ENCODE measurements around the gene FLRT2. TPM values are rescaled to one million over a fixed set of nuclear protein-coding genes. Genes with fewer than 3 reads are reported as not detected.

FLRT2 gene
- total RNA-seq, 1 experiment from 2014 or later = not detected

DNA sequence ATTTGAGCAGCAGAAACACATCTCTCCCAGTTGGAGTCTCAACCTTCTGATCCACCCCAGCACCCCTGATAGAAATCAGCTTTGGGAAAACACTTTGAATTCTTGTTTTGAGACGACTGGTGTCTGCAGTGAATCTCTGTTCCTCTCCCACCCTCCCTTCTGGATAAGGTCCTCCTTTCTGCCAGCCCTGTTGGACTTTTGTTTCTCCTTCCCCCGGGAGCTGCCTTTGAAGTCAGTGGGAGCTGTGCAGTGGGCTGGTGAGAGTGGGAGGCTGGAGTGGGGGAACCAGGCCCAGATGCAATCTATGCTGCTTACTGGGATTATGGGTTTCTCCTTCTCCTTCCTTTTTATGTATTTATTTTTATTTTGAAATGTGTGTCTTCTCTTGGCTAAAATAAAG is 49.0 kb downstream of the FLRT2 start:
- CTCF ChIA-PET = interaction anchor here (0.6 kb wide), 1 partner anchor 23 kb away, joined by 3 read pairs; no protein-coding TSS in a partner anchor
- Mint-ChIP-seq H3K9me3 (ENCODE audit: low read depth, unreplicated experiment) (peaks cover 4% of the 10 kb centered on the region), H3K27ac (ENCODE audit: unreplicated experiment) (no peak overlapping the region), H3K4me1 (ENCODE audit: low read depth, unreplicated experiment) (no peaks in the 10 kb centered on the region), H3K27me3 (ENCODE audit: unreplicated experiment) (no peaks in the 10 kb centered on the region), H3K36me3 (ENCODE audit: insufficient read depth, unreplicated experiment) (no peaks in the 10 kb centered on the region), H3K4me3 (ENCODE audit: low read depth, unreplicated experiment) (no peak overlapping the region)
- BruUV-seq (replicated peaks) = no TSS peak
- DNase-seq = no peak
- TF ChIP-seq, protein P1, sequence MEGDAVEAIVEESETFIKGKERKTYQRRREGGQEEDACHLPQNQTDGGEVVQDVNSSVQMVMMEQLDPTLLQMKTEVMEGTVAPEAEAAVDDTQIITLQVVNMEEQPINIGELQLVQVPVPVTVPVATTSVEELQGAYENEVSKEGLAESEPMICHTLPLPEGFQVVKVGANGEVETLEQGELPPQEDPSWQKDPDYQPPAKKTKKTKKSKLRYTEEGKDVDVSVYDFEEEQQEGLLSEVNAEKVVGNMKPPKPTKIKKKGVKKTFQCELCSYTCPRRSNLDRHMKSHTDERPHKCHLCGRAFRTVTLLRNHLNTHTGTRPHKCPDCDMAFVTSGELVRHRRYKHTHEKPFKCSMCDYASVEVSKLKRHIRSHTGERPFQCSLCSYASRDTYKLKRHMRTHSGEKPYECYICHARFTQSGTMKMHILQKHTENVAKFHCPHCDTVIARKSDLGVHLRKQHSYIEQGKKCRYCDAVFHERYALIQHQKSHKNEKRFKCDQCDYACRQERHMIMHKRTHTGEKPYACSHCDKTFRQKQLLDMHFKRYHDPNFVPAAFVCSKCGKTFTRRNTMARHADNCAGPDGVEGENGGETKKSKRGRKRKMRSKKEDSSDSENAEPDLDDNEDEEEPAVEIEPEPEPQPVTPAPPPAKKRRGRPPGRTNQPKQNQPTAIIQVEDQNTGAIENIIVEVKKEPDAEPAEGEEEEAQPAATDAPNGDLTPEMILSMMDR (IDR thresholded peaks at IDR 0.05; ENCODE audit: unreplicated experiment) = no peak
- intact Hi-C loops (cut with micrococcal nuclease; ENCODE audit: unreplicated experiment) = no loop called here

DNA sequence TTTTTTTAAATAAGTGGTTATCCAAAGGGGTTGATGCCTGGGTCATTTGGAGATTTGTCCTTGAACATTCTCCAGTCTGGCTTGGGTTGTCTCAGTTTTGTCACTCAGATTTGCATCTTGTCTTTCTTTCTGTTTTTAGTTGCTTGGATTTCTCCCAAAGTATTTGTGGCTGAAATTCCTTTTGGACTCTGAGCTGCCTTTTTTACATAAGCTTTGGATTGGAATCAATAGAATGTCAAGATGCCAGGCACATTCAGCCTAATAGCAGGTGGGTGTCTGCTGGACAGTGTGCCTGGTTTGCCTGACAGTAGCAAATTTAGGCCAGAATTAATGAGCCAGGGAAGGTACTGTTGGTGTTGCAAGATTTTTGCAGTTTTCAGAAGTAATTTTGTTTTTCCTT is 50.0 kb downstream of the FLRT2 start:
- Mint-ChIP-seq H3K27ac (ENCODE audit: unreplicated experiment) (no peak overlapping the region), H3K27me3 (ENCODE audit: unreplicated experiment) (no peaks in the 10 kb centered on the region), H3K9me3 (ENCODE audit: low read depth, unreplicated experiment) (peaks cover 4% of the 10 kb centered on the region), H3K4me1 (ENCODE audit: low read depth, unreplicated experiment) (no peaks in the 10 kb centered on the region), H3K4me3 (ENCODE audit: low read depth, unreplicated experiment) (no peak overlapping the region), H3K36me3 (ENCODE audit: insufficient read depth, unreplicated experiment) (no peaks in the 10 kb centered on the region)
- no peak for DNase-seq
- TF ChIP-seq, protein P1 (IDR thresholded peaks at IDR 0.05; ENCODE audit: unreplicated experiment) = no peak
- CTCF ChIA-PET = interaction anchor here (0.6 kb wide), 1 partner anchor 1709 kb away, joined by 3 read pairs; no protein-coding TSS in a partner anchor
- BruUV-seq (replicated peaks) = no TSS peak
- intact Hi-C loops (cut with micrococcal nuclease; ENCODE audit: unreplicated experiment) = no loop called here

DNA sequence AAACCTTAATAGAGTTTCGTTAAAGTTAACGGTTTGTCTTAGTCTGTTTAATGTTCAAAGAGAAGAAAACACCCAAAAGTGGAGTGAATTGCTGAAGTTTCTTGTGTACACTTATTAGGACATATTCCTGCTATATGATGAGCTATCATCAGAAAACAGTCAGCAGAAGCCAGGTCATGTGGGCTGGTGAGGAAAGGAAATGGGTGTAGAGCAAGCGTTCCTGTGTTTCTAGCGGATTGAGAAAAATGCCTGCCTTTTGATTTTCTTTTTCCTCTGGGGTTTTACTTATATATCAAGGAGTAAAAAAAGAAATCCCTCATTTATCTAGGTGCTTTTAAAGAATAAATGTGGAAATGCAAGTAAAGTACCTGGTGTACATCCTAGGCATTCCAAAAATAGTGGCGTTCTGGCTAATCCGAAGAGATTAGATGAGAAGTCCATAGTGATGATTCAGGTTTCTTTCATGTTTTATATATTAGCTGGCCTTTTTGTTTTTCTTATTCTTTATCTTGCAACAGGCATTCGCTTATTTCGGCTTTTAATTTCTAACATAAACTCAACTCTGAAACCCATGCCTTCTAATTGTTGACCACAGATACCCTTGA is 50.7 kb downstream of the FLRT2 start:
- intact Hi-C loops (cut with micrococcal nuclease; ENCODE audit: unreplicated experiment) = no loop called here
- TF ChIP-seq, protein P1 (IDR thresholded peaks at IDR 0.05; ENCODE audit: unreplicated experiment) = no peak
- no peaks in the 10 kb centered on the region for H3K4me1 Mint-ChIP-seq (ENCODE audit: low read depth, unreplicated experiment)
- no peak for DNase-seq
- no peaks in the 10 kb centered on the region for H3K36me3 Mint-ChIP-seq (ENCODE audit: insufficient read depth, unreplicated experiment)
- no TSS peak for BruUV-seq (replicated peaks)
- no peaks in the 10 kb centered on the region for H3K27me3 Mint-ChIP-seq (ENCODE audit: unreplicated experiment)
- H3K9me3 Mint-ChIP-seq (ENCODE audit: low read depth, unreplicated experiment) = peaks cover 4% of the 10 kb centered on the region
- H3K27ac Mint-ChIP-seq (ENCODE audit: unreplicated experiment) = no peak overlapping the region
- no peak overlapping the region for H3K4me3 Mint-ChIP-seq (ENCODE audit: low read depth, unreplicated experiment)
- CTCF ChIA-PET = interaction anchor here (0.6 kb wide), 1 partner anchor 1709 kb away, joined by 3 read pairs; no protein-coding TSS in a partner anchor

DNA sequence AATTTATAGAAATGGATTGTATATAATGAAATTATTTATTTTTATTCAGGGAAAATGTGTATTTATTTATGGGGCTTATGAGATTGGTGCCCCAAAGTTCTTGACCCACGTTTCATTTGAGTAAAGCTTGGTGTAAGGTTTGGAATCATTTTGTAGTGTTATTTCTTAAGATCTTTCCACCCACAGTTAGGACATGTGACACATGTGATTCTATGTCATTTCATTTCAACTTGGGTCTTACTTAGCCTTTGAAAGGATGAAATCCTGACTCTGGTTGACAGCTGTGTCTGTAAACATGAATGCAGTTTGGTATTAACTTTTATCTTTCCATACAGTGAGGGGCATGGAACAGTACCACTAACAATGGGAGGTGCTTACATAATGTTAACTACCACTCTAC is 51.7 kb downstream of the FLRT2 start:
- TF ChIP-seq, protein P1 (IDR thresholded peaks at IDR 0.05; ENCODE audit: unreplicated experiment) = no peak
- CTCF ChIA-PET = no interaction called here
- Mint-ChIP-seq H3K27ac (ENCODE audit: unreplicated experiment) (no peak overlapping the region), H3K4me1 (ENCODE audit: low read depth, unreplicated experiment) (no peaks in the 10 kb centered on the region), H3K4me3 (ENCODE audit: low read depth, unreplicated experiment) (no peak overlapping the region), H3K9me3 (ENCODE audit: low read depth, unreplicated experiment) (peaks cover 4% of the 10 kb centered on the region), H3K27me3 (ENCODE audit: unreplicated experiment) (no peaks in the 10 kb centered on the region), H3K36me3 (ENCODE audit: insufficient read depth, unreplicated experiment) (no peaks in the 10 kb centered on the region)
- intact Hi-C loops (cut with micrococcal nuclease; ENCODE audit: unreplicated experiment) = no loop called here
- no TSS peak for BruUV-seq (replicated peaks)
- DNase-seq = no peak
